ENCODE data around the gene SLC2A9. TPM values are rescaled to one million over a fixed set of nuclear protein-coding genes. Genes with fewer than 3 reads are reported as not detected.

The SLC2A9 gene
- total and polyA plus RNA-seq, 2 of the 8 experiments (the other 6 are each of a cell fraction or from before 2014, with no cell fraction given), result 0.20 to 0.26 TPM

DNA sequence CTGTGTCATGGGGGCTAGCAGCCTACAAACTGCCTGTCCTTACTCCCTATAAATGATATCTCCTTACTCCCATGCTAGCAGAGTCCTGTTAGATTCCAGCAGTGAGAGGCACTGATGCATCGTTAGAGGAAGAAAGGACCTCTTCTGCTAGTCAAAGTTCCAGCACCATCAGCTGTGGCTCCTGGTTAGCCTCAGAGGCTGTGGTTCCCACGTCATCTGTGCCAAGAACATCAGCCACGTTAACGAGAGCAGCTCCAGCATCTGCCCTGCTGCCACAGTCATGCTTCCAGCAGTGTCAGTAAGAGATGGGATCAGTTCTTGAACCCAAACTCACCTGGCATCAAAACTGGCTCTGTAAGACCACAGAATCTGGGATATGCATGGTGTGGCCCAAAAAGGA, 88.5 kb downstream of the SLC2A9 start:
- Histone ChIP-seq H3K56ac (replicated peaks; ENCODE audit: insufficient read length, low read depth, low read length) (no peak overlapping the region), H3K18ac (ENCODE audit: extremely low read depth, low read length) (no peak overlapping the region), H3K79me2 (ENCODE audit: control insufficient read depth in 1 of 2, insufficient read depth in 2 of 2, low read length in 2 of 2) (no peaks in the 10 kb centered on the region), H4K91ac (replicated peaks; ENCODE audit: insufficient read length, low read length) (no peak overlapping the region), H3K27me3 (replicated peaks in 1 of 4; ENCODE audit: control insufficient read depth in 3 of 4, extremely low read depth in 1 of 4, insufficient read depth in 3 of 4, low read length in 3 of 4) (peaks cover 0 to 2% (median 0%) of the 10 kb centered on the region in 4 experiments; a peak in 1 of 7 replicates), H2AFZ (ENCODE audit: low read length) (no peak overlapping the region), H3K4me2 (ENCODE audit: insufficient read depth in 1 of 2, low read depth in 2 of 2, low read length in 2 of 2) (no peak overlapping the region), H2BK15ac (ENCODE audit: low read length) (no peak overlapping the region), H2BK5ac (ENCODE audit: low read depth, low read length) (no peak overlapping the region), H3K23me2 (ENCODE audit: low read depth, low read length) (no peaks in the 10 kb centered on the region), H3K4me1 (replicated peaks in 1 of 4; ENCODE audit: control insufficient read depth in 3 of 4, insufficient read depth in 4 of 4, low read length in 3 of 4) (no peaks in the 10 kb centered on the region), H2BK20ac (ENCODE audit: low read length) (no peak overlapping the region), H3K27ac (ENCODE audit: low read depth, low read length) (no peak overlapping the region), H4K20me1 (replicated peaks in 1 of 2; ENCODE audit: control insufficient read depth in 1 of 2, insufficient read depth in 2 of 2, low read length in 2 of 2) (no peaks in the 10 kb centered on the region), H3K9me3 (ENCODE audit: insufficient read depth in 2 of 2, low read depth in 1 of 2, low read length in 1 of 2) (no peaks in the 10 kb centered on the region), H2AK5ac (ENCODE audit: low read depth, low read length) (no peak overlapping the region), H2BK120ac (replicated peaks; ENCODE audit: low read depth, low read length) (no peak overlapping the region), H2BK12ac (ENCODE audit: low read depth, low read length) (no peak overlapping the region), H3K4me3 (ENCODE audit: extremely low read depth in 1 of 4, insufficient read depth in 2 of 4, low read depth in 3 of 4, low read length in 4 of 4) (no peak overlapping the region), H3K36me3 (ENCODE audit: control insufficient read depth in 2 of 4, insufficient read depth in 4 of 4, low read length in 3 of 4) (no peaks in the 10 kb centered on the region), H4K5ac (ENCODE audit: insufficient read length, low read depth, low read length) (no peak overlapping the region), H3K9ac (replicated peaks in 1 of 4; ENCODE audit: extremely low read depth in 1 of 4, low read depth in 3 of 4, low read length in 3 of 4) (no peak overlapping the region), H4K8ac (ENCODE audit: extremely low read depth, insufficient read depth, low read length) (no peak overlapping the region), H3K4ac (replicated peaks; ENCODE audit: insufficient read length, low read depth, low read length) (no peak overlapping the region), H3K14ac (ENCODE audit: insufficient read length) (no peak overlapping the region), H3K79me1 (ENCODE audit: low read depth, low read length) (no peaks in the 10 kb centered on the region), H3K23ac (ENCODE audit: insufficient read length) (no peak overlapping the region)
- DNase-seq (ENCODE audit: low read depth in 1 of 2, low spot score in 2 of 2) (no peak), FAIRE-seq (no peak)
- ChIA-PET CTCF (ENCODE audit: partially characterized antibody) (interaction anchor here (0.9 to 10.2 kb wide), 5 partner anchors 13 to 168 kb away, joined by 3 to 60 read pairs (median 5); no protein-coding TSS in a partner anchor), POLR2A (ENCODE audit: partially characterized antibody) (no interaction called here)
- WGBS, 2 experiments (ENCODE audit: extremely low coverage in 1 of 2, insufficient coverage in 1 of 2, insufficient read length in 1 of 2, insufficient replicate concordance in 2 of 2, low coverage in 1 of 2, low lambda C conversion rate in 2 of 2, missing lambda C conversion rate in 1 of 2), result 94% methylated on average over 4 of the region's 4 CpGs; no CpG with 5 or more reads in 1 of the 2 experiments
- no peak for TF ChIP-seq POU5F1 (IDR thresholded peaks at IDR 0.05; ENCODE audit: low read depth, low read length)
- no peak for TF ChIP-seq CTCF (IDR thresholded peaks at IDR 0.05; ENCODE audit: control extremely low read depth in 1 of 3, insufficient read depth in 1 of 3, low read depth in 1 of 3, low read length in 3 of 3)
- no peak for TF ChIP-seq POLR2AphosphoS5 (IDR thresholded peaks at IDR 0.05; ENCODE audit: low read depth, low read length)
- no peak for TF ChIP-seq FOSL1 (IDR thresholded peaks at IDR 0.05; ENCODE audit: insufficient read depth, low read depth, low read length)
